CD4-positive, alpha-beta T cell treated with Interleukin-4 for 4 hours (primary cell): ENCODE results near the gene TSSC4.

Experiments
- DNase-seq: peaks from one replicate; pipeline ENCODE4 v3.0.0-alpha.2; 2020

The TSSC4 gene

DNA sequence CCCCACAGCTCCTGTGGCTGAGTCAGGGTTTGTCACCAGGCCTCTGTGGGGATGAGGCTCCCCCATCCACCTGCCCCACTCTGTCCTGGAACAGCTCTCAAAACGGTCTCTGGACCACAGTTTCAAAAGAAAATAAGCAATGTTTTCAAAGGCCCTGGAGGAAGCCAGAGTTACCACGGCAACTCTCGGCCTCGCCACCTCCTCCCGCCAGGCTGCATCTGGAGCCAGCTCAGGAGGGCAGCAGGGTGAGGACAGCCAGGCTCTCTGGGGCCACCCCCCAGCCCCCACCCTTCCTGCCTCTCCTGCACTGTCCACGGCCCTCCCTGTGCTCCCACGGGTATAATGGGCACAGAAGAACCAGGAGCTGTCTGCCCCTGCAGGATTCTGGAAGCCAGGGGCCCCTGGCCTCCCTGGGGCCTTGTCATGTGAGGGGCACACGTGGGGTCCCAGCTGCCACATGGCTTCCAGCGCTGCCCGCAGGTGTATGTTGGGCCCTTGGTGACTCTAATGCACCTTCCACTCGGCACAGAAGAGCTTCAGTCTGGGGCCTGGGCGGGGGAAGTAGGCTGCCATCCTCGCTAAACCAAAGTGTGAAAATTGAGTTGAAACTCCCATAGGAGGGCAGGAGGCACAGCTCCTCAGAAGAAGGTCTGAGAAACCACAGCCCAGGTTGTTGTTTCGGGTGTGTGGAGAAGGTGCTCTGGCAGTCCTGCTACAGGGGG, 13.1 kb upstream of the TSSC4 start:
- peak; percentile 59 for DNase-seq

DNA sequence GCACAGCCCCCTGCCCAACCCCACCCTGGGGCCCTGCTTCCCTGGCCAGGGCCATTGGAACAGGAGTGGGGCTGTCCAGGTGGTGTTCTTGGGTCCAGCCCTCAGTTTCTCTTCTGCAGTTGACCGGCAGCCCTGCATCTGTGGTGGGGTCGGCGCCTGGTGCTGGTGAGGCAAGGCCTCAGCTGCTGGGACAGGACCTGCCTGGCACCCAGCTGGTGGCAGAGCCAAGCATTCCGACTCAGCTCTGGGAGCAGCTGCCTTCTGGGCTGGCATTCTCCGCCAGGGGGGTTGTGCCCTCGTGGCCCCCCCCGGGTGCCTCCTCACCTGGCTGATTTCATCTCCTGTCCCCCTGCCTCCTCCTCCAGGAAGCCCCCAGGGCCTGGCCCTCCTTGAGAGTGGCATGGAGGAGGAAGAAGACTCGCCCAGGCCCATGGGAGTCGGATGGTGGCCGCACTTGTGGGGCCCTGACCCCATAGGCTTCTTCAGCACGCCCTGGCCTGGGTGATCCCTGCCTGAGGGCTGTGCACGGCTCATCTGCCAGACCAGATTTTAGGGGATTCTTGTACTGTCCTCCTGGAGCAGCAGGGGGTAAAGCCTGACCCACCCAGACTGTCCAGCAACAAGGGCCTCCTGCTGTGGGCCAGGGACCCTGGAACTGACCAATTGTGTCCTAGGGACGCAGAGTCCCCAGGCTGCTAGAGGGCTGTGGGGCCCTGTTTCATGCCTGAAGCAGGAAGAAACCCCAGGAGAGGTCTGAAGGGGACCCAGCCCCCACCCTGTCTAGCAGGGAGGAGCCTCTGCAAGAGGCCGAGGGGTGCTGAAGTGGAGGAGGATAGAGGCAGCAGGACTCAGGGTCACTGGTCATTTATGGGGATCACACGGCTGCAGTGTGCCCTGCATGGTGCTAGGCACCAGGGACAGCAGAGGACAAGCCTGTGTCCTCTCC, 11.8 kb upstream of the TSSC4 start:
- DNase-seq = no peak

DNA sequence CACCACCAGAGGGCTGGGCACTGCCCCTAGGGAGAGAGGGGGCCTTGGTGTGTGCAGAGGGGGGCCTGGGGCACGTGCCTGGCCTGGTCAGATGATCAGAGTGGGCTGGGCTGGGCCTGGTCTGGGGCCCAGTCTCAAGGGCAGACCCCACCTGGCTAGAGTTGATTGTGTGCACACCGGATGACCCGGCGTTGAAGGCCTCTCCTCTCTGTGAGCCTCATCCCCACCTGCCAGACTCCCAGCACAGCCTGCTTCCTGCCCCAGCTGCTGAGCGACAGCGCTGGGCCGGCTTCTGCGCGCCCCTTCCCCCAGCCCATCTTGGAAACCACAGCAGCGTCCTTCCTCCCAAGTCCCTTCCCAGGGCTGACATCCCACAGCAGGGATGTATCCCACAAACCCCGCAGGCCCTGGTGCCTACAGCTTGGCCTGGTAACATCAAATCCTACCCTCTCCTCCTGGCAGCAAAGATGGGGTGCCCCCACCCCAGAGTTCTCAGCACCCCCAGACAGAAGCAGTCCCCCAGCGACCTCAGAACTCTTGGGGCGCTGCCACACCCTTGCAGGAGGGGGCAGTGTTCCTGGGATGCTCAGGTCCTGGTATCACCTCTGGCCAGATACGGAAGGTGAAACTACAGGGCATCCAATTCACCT, 11.0 kb upstream of the TSSC4 start:
- DNase-seq = no peak

DNA sequence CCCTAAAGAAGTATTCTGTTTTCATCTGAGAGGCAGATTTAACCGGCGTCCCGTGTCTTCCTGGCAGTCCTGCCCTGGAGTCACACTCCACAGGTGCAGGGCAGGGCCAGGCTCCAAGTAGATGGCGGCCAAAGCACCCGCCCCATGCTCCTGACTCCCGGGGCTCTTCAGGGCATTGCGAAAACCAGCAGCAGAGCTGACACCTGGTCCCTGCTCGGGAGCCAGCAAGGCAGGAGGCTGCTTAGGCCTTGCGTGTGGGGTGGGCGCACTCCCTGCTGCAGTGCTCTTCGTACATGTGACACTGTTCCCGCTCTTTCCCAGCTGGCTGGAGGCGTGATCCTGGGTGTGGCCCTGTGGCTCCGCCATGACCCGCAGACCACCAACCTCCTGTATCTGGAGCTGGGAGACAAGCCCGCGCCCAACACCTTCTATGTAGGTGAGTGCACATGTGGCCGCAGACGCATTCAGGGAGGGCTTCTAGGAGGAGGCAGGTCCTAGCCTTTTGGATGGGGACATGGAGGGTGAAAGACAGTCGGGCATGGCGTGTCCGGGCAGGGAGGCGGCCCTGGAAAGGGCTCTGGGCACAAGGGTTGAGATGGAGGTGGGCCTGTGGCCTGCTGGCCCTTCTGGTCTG, 10.3 kb upstream of the TSSC4 start:
- no peak for DNase-seq

DNA sequence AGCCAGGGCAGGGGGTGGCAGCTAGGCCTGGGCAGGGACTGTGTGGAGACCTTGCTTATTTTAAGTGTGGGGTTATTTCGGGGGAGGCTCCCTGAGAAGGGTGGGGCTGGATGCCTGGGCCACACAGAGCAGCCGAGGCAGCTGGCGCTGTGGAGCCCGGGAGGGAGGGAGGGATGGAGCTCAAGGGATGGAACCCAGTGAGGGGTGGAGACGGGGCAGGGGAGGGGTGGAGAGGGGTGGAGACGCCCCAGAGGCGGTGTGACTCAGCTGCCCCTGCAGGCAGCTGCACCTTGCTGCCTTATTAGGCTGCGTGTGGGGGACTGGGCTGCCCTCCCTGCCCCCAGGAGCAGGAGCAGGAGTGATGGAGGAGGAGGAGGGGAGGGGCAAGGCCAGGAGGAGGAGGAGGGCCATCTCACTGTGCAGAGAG, 9.8 kb upstream of the TSSC4 start:
- DNase-seq = no peak

DNA sequence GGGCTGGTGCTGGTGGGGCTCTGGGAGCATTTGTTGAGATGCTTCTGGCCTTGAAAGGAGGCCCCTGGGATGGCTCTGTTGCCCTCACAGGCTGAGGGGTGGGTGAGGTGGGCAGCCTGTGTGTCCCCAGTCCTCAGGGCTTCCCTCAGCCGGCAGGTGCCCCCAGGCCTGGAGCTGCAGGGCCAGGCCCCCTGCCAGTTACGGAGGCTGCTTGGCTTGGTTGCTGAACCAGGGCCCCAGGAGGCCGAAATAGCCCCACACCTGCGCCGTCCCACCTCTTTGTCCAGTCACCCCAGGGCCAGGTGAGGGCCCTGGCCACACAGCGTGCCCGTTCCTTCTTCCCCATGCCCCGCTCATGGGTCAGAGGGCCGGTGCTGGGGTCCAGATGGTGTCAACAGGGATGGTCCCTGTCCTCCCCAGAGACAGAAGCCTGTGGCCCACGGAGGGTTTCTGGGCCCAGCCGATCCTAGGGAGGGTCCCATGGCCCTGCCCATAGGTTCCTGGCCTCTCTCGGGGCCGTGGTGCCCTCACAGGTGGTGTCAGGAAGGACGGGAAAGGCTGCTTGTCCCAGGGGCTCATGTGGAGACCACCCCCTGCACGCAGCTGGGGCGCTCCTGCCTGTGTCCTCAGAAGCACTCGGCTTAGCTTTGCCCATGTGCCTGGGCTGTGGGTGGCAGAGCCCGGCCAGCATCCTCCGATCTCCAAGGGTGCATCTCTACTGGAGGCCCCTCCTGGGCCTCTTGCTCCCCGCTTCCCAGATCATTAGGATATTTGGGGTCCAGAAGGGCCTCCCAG, 9.2 kb upstream of the TSSC4 start:
- no peak for DNase-seq

DNA sequence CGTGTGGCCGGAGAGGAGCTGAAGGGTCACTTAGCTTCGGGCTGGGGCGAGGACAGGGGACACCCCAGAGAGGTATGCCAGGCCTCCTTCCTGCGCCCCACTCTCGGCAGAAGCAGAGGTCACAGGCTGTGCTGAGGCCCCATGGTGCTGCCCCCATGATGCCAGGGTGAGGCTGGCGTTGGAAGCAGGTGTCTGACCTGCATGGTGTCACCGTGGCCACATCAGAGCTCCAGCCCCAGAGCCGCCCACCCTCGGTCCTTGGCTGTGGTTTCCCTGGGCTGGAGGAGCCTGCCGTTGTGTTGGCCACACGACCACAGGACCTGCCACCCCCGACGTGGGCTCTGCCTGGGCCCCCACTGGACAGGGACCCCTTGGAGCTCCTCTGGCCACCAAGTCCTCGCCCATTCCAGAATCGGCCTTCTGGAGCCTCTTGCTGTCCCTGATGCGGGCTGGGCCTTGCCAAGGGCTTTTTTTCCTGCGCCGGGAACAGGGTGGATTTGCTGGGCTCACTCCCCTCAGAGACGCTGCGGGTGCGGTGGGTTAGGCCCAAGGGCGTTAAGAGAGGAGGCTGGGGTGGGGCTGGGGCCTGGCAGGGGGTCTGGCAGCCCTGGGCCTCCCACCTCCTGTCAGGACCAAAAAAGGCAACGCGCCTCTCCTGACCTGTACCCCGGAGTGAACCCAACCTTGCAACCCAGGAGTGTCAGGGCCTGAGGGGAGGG, 8.2 kb upstream of the TSSC4 start:
- DNase-seq = no peak

DNA sequence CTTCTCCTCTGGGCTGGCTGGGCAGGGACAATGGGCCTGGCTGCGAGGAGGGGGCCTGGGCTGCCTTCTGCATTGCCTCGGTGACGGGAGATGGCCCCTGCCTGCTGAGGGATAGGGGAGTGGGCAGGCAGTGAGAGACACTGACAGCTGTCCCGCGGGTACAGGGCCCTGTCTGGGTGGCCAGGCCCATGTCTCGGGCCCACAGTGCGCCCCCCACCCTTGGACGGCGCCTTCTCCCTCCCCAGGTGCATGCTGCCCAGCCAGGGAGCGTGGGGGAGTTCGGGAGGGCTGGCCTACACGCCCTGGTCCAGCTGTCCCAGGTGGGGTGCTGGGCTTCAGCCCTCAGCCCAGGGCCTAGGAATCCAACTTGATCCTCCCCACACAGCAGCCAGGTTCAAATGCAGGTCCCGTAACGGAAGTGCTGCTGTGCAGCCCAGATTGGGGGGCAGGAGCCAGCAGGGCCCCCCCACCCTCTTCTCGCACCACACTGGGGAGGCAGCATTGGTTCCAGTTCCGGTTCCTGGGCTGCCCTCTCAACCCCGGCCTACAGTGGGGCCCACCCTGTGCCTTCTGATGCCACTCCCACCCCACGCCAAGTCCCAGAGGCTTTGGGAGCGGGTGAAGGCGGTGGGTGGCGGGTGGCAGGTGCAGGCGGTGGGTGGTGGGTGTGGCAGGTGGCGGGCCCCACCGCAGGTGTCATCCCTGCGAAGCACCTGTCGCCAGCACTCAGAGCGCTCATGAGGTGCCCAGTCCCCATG, 7.3 kb upstream of the TSSC4 start:
- DNase-seq = no peak

DNA sequence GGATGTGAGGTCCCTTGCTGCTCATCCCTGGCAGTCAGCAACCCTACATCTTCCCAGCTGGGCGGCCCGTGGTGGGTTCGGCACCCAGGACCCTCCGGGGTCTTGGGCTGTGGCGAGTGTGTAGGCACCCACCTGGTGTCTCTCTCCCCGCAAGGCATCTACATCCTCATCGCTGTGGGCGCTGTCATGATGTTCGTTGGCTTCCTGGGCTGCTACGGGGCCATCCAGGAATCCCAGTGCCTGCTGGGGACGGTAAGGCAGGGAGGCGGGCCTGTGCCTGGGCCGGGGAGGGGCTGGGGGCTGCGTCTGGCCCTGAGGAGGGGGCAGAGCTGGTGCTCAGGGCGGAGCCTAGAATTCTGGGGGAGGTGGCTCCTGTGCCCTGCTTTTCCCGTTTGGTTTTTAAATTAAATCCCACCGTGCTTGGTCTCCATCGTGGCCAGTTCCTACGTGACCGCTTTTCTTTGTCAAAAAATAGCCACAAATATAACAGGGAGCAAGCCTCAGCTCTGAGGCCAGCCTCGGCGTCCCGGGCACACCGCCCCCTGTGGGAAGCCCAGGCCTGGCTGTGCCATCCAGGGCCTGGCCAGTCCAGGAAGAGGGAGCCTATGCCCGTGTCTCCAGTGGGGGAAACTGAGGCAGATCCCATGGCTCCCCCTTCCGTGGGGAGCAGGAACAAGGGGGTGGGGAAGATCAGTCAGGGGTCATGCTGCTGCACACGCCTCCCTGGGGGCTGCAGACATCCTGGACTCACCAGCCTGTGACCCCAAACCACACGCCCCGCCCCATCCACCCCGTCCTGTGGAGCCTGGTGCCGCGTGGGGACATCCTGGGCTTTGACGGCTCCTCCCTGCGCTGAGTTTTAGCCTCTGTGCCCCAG, 6.4 kb upstream of the TSSC4 start:
- no peak for DNase-seq

DNA sequence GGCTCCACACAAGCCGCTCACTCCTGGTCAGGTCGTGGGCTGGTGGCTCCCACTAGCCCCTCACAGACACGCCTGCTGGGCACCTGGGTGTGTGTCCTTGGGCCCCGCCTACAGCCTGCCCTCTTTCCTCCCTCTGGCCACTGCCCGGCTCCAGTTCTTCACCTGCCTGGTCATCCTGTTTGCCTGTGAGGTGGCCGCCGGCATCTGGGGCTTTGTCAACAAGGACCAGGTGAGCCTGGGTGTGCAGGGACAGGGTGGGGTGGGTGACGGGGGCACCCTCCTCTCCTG, 5.8 kb upstream of the TSSC4 start:
- no peak for DNase-seq

DNA sequence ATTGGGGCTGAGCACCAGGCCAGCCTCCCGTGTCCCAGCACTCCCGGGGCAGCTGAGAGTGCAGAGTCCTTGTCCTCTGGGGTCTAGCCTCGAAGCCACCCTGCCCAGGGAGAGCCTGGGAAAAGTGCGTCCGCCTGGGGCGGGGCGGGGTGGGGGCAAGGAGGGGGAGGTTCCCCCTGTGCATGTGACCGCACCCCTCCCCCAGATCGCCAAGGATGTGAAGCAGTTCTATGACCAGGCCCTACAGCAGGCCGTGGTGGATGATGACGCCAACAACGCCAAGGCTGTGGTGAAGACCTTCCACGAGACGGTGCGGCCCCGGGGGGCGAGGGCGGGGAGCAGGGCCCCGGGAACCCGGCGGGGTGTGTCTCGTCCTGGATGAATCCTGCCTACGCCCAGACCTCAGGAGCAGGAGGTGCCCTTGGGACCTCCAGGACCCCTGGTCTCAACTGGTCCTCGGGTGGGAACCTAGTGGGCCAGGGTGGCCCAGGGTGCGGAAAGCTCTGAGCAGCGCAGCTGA, 5.3 kb upstream of the TSSC4 start:
- DNase-seq = no peak

DNA sequence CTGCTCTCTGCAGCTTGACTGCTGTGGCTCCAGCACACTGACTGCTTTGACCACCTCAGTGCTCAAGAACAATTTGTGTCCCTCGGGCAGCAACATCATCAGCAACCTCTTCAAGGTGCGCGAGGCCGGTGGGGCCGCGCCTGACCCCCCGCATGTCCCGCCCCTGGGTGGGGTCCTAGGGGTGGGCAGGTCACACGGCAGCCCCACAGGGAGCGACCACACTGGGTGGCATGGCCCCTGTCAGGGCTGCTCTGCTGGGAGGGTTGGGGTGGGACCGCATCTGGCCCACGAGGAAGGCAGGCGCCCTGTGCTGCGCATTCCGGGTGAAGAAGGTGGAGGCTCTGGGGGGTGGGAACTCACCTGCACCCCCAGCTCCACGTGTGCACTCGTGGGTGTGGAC, 4.7 kb upstream of the TSSC4 start:
- no peak for DNase-seq

DNA sequence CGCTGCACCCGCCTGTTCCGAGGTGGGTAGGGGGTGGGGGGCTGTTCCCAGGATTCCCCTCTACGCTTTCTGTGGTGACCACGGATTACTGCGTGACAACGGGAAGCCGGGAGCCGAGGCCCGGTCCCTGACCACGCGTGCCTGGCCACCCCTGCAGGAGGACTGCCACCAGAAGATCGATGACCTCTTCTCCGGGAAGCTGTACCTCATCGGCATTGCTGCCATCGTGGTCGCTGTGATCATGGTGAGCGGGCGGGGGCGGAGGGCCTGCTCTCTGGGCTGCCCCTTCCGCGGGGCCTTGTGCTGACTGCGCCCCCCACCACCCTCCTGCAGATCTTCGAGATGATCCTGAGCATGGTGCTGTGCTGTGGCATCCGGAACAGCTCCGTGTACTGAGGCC, 4.1 kb upstream of the TSSC4 start:
- DNase-seq = no peak

DNA sequence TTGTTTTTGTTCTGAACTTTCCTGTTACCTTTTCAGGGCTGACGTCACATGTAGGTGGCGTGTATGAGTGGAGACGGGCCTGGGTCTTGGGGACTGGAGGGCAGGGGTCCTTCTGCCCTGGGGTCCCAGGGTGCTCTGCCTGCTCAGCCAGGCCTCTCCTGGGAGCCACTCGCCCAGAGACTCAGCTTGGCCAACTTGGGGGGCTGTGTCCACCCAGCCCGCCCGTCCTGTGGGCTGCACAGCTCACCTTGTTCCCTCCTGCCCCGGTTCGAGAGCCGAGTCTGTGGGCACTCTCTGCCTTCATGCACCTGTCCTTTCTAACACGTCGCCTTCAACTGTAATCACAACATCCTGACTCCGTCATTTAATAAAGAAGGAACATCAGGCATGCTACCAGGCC, 3.5 kb upstream of the TSSC4 start:
- DNase-seq = no peak

DNA sequence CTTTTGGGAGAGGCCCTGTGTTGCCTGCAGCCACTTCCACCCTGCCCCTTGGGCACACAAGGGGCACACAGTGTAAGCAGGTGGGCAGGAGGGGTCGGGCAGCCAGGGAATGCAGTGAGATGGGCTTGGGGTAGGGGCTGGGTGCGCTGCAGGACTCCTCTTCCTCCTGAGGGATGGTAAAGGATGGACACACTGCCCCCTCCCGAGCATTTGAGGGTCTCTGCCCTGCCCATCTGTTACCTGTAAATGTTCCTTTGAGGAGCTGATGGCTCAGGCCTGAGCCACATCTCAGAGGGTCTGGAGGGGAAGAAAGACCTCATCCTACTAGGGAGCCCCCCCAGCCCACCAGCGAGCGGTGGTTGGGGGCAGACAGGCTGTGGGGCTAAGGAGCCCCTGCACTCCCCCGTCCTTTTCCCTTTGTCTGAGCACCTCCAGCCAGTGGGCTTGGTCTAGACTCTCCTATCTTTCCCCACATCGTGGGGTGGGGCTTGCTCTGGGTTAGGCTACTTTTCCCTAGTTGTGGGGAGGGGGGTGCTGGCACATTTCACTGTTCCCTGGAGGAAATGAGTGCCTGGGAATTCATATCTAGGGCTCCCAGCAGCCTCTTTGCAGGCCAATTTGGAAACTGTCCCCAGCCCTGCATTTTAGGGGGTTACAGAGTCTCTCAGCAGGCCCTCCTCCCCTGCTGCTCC, 1.7 kb upstream of the TSSC4 start:
- no peak for DNase-seq

DNA sequence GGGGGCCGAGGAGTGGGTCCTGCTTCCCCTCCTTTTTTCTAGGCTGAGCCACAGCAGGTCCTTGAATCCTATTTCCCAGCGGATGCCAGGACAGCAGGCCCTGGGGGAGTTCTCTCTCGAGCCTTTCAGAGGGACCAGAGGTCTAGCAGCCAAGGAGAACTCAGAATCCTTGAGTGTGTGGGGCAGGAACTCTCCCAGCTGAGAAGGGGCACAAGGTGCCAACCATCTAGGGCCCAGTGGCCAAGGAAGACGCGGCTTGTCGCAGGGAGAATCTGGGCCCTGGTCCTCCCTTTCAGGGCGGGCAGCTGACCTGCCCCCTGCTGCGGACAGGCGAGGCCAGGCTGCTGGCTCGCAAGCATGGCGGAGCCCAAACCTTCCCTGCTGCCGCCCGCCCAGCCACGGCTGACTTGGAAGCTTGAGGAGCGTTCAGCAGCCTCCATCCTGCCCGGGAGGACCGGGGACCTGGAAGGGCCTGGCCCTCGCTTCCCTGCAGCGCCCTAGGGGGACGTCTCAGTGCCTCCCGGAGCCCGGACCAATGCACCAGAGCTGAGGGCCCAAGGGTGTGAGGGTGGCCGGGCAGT, 972 bp upstream of the TSSC4 start:
- no peak for DNase-seq

DNA sequence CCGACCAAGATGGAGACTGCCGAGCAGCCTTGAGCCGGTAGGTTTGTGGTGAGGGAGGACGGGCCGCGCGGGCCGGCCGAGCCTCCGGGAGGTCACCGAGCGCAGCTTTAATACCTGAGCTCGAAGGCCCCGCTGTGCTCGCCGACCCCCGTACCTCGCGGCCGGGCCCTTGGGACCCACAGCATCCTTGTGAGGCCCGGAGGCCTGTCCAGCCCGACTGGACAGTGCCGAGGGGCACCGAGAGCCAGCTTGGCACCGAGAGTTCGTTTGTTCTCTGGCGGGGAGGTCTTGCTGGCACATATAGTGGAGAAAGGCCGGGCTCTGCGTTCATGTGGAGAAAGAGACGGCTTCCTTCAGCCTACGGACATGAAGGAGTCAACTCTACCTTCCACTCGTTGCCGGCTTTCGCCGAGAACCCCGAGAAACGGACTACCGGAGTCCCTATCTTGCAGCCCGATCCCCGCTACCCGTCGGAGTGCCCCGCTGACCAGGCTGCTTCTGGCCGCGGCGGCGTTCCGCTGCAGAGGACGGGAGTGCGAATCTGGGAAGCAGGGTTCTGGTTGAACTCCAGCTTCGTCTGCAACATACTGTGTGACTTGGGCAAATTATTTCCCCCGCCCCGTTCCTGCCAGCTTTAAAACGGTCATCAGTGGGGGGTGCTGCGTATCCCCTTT, 349 bp downstream of the TSSC4 start:
- DNase-seq = no peak

DNA sequence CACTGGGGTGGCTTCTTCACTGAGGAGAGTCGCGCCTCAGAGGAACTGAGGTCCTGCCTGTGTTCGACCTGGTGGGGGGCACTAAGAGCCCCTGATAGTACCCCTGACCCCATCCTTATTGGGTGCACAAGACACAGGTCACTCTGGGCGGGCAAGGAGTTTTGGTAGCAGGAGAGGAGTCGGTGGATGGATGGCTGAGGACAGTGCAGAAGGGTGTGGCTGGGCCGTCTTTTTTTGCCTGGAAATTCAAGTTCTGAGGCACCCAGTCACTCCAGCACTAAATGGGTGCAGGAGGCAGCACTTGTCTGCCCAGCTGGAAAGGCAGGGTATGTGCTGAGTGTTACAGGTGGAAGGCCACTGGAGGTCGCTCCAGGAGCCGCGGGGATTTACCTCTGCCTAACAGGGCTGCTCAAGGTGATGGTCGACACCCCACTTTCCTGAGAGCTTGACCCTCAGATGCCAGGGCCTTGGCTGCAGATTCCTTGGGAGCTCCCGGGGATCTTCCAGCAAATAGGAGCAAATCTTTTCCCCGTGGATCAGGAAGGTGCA, 960 bp downstream of the TSSC4 start:
- no peak for DNase-seq
